22Rv1 (cell line): ENCODE measurements around the gene FGF18.
"Not testable (repeated sequence)": the region's sequence is repeated elsewhere in the genome, so short reads cannot be mapped to it uniquely, and the experiment has no call there.

Experiments used
- ZFX ChIP-seq: fragments of 450-650 bp; IDR thresholded peaks from 2 replicates; pipeline ENCODE4 v1.6.1; 2017; ENCODE audit warnings: antibody characterized with exemption, borderline replicate concordance
- TF ChIP-seq, protein P1 (sequence below): fragments of 450-650 bp; IDR thresholded peaks from 2 replicates; pipeline ENCODE4 v1.5.1; 2017; ENCODE audit warnings: mild to moderate bottlenecking

DNA sequence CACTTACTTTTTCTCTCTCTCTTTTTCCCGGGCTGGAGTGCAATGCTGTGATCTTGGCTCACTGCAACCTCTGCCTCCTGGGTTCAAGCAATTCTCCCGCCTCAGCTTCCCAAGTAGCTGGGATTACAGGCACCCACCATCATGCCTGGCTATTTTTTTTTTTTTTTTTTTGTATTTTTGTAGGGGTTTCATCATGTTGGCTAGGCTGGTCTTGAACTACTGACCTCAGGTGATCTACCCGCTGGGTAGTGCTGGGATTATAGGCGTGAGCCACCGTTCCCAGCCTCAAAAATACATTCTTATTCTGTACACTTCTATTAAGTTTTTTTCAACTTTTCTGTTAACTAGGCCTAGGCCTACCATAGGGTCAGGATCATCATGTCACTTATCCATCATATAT is 5.5 kb upstream of the FGF18 start:
- TF ChIP-seq, protein P1, sequence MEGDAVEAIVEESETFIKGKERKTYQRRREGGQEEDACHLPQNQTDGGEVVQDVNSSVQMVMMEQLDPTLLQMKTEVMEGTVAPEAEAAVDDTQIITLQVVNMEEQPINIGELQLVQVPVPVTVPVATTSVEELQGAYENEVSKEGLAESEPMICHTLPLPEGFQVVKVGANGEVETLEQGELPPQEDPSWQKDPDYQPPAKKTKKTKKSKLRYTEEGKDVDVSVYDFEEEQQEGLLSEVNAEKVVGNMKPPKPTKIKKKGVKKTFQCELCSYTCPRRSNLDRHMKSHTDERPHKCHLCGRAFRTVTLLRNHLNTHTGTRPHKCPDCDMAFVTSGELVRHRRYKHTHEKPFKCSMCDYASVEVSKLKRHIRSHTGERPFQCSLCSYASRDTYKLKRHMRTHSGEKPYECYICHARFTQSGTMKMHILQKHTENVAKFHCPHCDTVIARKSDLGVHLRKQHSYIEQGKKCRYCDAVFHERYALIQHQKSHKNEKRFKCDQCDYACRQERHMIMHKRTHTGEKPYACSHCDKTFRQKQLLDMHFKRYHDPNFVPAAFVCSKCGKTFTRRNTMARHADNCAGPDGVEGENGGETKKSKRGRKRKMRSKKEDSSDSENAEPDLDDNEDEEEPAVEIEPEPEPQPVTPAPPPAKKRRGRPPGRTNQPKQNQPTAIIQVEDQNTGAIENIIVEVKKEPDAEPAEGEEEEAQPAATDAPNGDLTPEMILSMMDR, result not testable (repeated sequence)
- TF ChIP-seq ZFX, result not testable (repeated sequence)
